ENCODE data around the gene ACP3. TPM values are rescaled to one million over a fixed set of nuclear protein-coding genes. Genes with fewer than 3 reads are reported as not detected.
"Not testable (repeated sequence)": the region's sequence is repeated elsewhere in the genome, so short reads cannot be mapped to it uniquely, and the experiment has no call there.

ACP3 gene
- total RNA-seq, 2 donors from 2014 or later: 5.6 to 5.9 TPM

GRCh38 chr3:132396255-132396654 is 79.0 kb downstream of the ACP3 start:
- no peak for DNase-seq (ENCODE audit: low spot score)
- no peaks in the 10 kb centered on the region for H3K36me3 ChIP-seq
- no peak for ATAC-seq (ENCODE audit: insufficient number of reproducible peaks, low FRiP score, low read depth)

DNA sequence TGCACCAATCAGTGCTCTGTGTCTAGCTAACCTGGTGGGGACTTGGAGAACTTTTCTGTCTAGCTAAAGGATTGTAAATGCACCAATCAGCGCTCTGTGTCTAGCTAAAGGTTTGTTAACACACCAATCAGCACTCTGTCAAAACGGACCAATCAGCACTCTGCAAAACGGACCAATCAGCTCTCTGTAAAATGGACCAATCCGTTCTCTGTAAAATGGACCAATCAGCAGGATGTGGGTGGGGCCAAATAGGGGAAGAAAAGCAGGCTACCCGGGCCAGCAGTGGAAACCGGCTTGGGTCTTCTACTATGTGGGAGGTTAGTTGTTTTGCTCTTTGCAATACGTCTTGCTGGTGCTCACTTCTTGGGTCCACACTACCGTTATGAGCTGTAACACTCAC is 79.6 kb downstream of the ACP3 start:
- ATAC-seq (ENCODE audit: insufficient number of reproducible peaks, low FRiP score, low read depth); H3K4me3 ChIP-seq; H3K27me3 ChIP-seq (replicated peaks; ENCODE audit: insufficient read depth); H3K27ac ChIP-seq; H3K36me3 ChIP-seq; H3K9me3 ChIP-seq; H3K4me1 ChIP-seq (ENCODE audit: control insufficient read depth in 1 of 2, low read depth in 2 of 2); DNase-seq (ENCODE audit: low spot score): not testable (repeated sequence)

More at GRCh38 chr3:132396255-132396654, 79.0 kb downstream of the ACP3 start:
- Histone ChIP-seq H3K27ac (no peak overlapping the region), H3K4me3 (no peak overlapping the region), H3K27me3 (replicated peaks; ENCODE audit: insufficient read depth) (no peaks in the 10 kb centered on the region), H3K9me3 (no peaks in the 10 kb centered on the region), H3K4me1 (ENCODE audit: control insufficient read depth in 1 of 2, low read depth in 2 of 2) (no peaks in the 10 kb centered on the region)
- TF ChIP-seq CTCF (IDR thresholded peaks at IDR 0.05): no peak

- no peak overlapping the region for H3K4me3 ChIP-seq
- H3K27ac ChIP-seq: no peak overlapping the region
- ATAC-seq (ENCODE audit: insufficient number of reproducible peaks, low FRiP score, low read depth): no peak
- no peaks in the 10 kb centered on the region for H3K9me3 ChIP-seq
- H3K36me3 ChIP-seq: no peaks in the 10 kb centered on the region
- peak; percentile 58 for TF ChIP-seq CTCF (IDR thresholded peaks at IDR 0.05)
- no peaks in the 10 kb centered on the region for H3K27me3 ChIP-seq (replicated peaks; ENCODE audit: insufficient read depth)
- H3K4me1 ChIP-seq (ENCODE audit: control insufficient read depth in 1 of 2, low read depth in 2 of 2): no peaks in the 10 kb centered on the region
- no peak for DNase-seq (ENCODE audit: low spot score)
These were observed 82.1 kb downstream of the ACP3 start for GRCh38 chr3:132399054-132399929.

DNA sequence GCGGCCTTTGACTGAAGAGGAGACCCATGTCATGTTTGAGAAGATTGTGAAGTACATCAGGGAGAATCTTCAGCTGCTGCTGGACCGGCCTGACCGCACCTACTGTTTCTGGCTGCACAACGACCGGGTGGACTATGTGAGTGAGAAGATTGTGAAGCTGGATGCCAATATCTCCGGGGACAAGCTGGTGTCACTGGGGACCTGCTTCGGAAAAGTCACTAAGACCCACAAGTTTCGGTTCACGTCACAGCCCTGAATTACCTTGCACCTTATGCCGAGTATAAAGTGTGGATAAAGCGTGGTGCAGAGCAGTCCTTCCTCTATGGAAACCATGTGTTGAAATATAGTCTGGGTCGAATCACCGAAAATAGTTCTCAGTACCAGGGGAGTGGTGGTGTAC is 84.0 kb downstream of the ACP3 start:
- no peak for TF ChIP-seq CTCF (IDR thresholded peaks at IDR 0.05)
- no peak overlapping the region for H3K27ac ChIP-seq
- no peak for ATAC-seq (ENCODE audit: insufficient number of reproducible peaks, low FRiP score, low read depth)
- DNase-seq (ENCODE audit: low spot score): no peak
- no peaks in the 10 kb centered on the region for H3K27me3 ChIP-seq (replicated peaks; ENCODE audit: insufficient read depth)
- no peaks in the 10 kb centered on the region for H3K36me3 ChIP-seq
- H3K9me3 ChIP-seq: no peaks in the 10 kb centered on the region
- H3K4me3 ChIP-seq: no peak overlapping the region
- no peaks in the 10 kb centered on the region for H3K4me1 ChIP-seq (ENCODE audit: control insufficient read depth in 1 of 2, low read depth in 2 of 2)

- DNase-seq (ENCODE audit: low spot score): no peak
- TF ChIP-seq CTCF (IDR thresholded peaks at IDR 0.05): no peak
These were observed 87.1 kb downstream of the ACP3 start for GRCh38 chr3:132404276-132404675.

More at GRCh38 chr3:132404276-132404675, 87.1 kb downstream of the ACP3 start:
- Histone ChIP-seq H3K27me3 (replicated peaks; ENCODE audit: insufficient read depth) (no peaks in the 10 kb centered on the region), H3K4me3 (no peak overlapping the region), H3K4me1 (ENCODE audit: control insufficient read depth in 1 of 2, low read depth in 2 of 2) (no peaks in the 10 kb centered on the region), H3K36me3 (no peaks in the 10 kb centered on the region), H3K27ac (no peak overlapping the region), H3K9me3 (no peaks in the 10 kb centered on the region)
- no peak for ATAC-seq (ENCODE audit: insufficient number of reproducible peaks, low FRiP score, low read depth)

Measured in thoracic aorta (tissue), 2 donors.